Inflammatory macrophage treated with lipopolysaccharide for 1 hour (primary cell): ENCODE results near the gene VEPH1.

Experiments used
- DNase-seq, 2 donors: peaks; one replicate each; pipeline ENCODE4 v3.0.0-alpha.2; 2020 to 2022

The VEPH1 gene

DNA sequence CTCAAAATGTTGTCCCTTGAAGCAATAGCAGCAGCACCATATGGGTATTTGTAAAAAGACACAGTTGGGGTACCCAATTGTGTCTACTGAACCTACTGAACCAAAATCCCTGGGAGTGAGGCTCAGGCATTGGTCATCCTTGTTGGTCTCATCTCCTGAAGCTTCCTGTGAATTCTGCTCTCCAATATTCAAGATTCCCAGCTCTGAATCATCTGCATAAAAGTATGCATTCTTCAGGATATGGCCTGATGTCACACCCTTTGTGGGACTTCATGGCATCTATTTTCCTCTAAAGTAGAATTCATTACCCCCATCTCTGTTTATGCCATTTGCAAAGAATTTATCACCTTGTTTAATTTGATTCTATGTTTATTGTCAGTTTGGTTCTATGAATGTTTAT lies 79.9 kb downstream of the VEPH1 start:
- no peak for DNase-seq

- DNase-seq, result no peak
Observed at GRCh38 chr3:157420606-157421130, 82.5 kb downstream of the VEPH1 start.

- no peak for DNase-seq
Observed at GRCh38 chr3:157418104-157418503, 85.1 kb downstream of the VEPH1 start.

GRCh38 chr3:157417247-157417646 lies 86.0 kb downstream of the VEPH1 start:
- DNase-seq, result no peak

GRCh38 chr3:157416347-157417087 lies 86.7 kb downstream of the VEPH1 start:
- no peak for DNase-seq

DNA sequence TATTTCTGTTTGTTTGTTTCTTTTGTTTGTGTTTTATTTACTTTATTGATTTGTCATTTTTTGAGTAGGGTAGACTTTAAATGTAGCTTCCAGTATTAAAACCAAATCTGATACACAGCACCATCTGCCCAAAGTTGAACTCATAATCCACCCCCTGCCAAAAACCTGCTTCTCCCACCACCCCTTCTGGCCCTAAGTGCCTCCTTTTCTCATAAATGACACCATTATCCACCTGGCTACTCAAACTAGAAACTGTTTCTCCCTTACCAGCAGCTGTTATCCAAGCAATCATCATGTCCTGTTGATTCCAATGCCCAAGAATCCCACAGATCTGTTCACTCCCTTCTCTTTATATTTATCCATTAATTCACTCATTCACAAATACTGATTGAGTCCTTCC lies 88.4 kb downstream of the VEPH1 start:
- DNase-seq, result no peak

DNA sequence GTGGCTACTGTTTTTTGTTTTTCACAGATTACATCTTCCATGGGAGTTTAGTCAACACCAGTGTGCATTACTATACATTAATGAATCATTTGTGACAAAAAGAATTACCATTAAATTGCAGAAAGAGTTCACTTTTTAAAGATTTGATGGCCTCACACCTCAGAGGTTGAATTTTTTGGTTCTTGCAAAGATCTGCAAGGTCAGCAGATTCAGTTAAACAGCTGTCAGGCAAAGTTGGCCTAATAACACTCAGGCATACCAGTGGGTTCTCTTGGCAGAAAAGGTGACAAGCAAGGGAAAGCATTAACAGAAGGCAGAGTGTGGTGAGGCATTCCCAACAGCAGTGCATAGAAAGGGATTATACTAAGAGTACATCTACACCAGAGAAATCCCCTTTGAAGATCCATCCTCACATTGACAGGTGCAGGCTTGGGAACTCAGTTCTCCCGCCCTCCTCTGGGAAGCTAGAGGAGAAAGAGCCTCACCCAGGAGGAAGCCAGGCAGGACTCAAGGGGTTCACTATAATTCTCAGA lies 90.8 kb downstream of the VEPH1 start:
- no peak for DNase-seq

- no peak for DNase-seq
Observed at GRCh38 chr3:157410945-157411344, 92.3 kb downstream of the VEPH1 start.

DNA sequence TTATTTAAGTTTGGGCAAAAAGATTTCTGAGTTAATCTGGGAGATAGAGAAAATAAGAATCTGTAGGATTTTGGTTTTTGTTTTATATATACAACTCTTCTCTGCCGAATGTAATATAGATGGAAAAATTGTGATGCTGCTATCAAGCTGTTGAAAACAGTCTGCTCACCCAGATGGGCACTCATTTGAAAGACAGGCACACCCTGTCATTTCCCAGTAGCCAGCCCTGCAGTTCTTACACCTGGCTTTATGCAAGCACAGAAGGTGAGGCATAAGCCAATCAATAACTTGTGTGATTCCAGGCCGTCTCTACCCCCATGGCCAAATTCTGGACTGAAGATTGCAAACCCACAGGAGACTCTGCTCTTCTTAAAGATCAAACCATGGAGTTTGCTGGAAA lies 93.7 kb downstream of the VEPH1 start:
- no peak for DNase-seq

GRCh38 chr3:157408499-157409149 lies 94.6 kb downstream of the VEPH1 start:
- DNase-seq, result no peak

DNA sequence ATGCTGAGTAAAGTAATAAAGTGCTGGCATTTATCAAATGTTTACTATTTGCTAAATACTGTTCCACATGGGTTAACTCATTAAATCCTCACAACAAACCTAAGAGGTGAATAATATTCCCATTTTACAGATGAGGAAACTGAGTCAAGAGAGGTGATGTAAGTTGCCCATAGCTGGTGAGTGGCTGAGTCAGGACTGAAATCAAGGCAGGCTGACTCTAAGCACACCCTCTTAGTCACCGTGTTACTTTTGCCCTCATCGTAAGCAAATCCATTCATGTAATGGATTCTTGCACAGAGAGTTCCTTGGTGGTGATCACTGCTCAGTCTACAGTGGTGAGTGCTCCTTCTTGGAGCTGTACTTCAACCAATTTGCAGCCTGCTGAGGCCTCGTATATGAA lies 95.4 kb downstream of the VEPH1 start:
- DNase-seq, result no peak

GRCh38 chr3:157406394-157406793 lies 96.8 kb downstream of the VEPH1 start:
- DNase-seq, result no peak

- DNase-seq, result no peak
Observed at GRCh38 chr3:157405457-157405856, 97.8 kb downstream of the VEPH1 start.

DNA sequence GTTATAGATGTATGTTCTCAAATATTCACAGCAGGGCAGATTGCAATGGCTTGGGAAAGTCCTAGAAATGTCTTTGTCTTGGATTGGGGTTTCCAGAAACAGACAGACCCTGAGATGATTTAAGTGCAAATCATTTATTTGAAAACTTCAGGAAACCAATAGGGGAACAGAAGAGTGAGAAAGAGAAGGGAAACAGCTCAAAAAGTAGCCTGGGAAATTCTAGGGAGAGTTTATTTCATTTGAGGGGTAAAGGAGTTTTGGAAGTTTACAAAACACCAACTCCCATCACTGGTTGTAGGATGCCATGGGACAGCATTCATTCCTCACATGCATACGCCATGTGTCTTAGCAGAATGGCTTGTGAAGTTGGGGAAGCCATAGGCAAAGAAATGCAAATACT lies 98.8 kb downstream of the VEPH1 start:
- peak; percentile 35 to 48 for DNase-seq

DNA sequence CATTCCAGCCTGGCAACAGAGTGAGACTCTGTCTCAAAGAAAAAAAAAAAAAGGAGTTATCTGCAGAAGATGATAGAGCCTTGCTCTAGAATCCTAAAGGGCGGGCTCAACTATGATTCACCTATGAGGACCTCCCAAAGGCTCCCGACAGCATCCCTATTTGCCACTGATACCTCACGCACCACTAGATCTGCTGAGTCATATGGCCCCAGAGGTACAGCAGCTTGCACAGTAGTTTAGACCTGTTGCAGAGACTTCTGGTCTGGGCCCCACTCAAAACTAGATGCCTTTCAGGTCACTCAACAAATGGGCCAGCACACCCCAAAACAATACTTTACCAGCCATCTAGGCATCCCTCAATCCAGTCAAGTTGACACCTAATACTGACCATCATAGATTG lies 104.6 kb downstream of the VEPH1 start:
- no peak for DNase-seq

DNA sequence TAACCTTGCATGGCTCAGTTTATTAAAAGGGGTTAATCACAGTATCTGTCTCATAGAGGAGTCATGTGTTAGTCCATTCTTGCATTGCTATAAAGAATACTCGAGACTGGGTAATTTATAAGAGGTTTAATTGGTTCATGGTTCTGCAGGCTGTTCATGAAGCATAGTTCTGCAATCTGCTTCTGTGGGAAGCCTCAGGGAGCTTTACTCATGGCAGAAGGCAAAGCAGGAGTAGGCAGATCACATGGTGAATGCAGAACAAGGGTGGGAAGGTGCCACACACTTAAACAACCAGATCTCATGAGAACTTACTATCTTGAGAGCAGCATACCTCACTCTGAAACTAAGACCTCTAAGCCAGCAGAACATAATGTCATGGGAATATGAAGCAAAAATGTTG lies 108.8 kb downstream of the VEPH1 start:
- DNase-seq, result peak; percentile 5 to 76

DNA sequence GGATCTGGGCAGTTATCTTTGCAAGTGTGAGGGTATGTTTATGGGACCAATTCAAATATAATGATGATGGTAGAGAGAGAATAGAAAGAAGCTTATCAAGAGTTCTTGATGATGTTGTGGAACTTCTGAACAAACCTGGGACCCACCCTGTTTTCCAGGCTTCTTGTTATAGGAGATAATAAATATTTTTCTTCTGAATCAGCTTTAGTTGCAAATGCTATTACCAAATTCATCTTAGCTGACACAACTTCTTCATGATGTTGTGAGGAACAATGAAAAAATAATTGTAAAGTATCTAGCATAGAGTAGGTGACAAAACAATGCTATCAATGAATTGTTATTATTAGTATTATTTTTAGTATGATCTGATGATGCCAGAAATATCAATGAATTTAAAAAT lies 110.1 kb downstream of the VEPH1 start:
- DNase-seq, result no peak

- no peak for DNase-seq
Observed at GRCh38 chr3:157392104-157392503, 111.1 kb downstream of the VEPH1 start.

GRCh38 chr3:157390713-157391515 lies 112.3 kb downstream of the VEPH1 start:
- no peak for DNase-seq

DNA sequence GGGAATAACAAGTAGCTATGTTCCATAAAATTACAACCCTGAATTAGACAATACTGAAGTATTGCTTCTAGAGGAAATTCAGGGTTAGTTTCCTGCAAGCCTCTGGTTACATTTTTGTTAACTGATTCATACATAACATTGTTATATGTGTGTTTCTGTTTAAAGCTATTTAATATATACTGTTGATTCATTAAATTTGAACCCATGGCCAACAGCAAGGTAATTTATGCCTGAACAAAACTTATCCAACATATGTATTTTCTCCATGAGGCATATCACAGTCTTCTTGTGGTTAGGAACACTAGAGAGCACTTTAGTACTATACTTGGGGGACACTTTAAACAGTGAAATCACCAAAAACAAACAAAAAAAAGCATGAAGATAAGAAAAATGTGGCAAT lies 114.2 kb downstream of the VEPH1 start:
- DNase-seq, result no peak

DNA sequence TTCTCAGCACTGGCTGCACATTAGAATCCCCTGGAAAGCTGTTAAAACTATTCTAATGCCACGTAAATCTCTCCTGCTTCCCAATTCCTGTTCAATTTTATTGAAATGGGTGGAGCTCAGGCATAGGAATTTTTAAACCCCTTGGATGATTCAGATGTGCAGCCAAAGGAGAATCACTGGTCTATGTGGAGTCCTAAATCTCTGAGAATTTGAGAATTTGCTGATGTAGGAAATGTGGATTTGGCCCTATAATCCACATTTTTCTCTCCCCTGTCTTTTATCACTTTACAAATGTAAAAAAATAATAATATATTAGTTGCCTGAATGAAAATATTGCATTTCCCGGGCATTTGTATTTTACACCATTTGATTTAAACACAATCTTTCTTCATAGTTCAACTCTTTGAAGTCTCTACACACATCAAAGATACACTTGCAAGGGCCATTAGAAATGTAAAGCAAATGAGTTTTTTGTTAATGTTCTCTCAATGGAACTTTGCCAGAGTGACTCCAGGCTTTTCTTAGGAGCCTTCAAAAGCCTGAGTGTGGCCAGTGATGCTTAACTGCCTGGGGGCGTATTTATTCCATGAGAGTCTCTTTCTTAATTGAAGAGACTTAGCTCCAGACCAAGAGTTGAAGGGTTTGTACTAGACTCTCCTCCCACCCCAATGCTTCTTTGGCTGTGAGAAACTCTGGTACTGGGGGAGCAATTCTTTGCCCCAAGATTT lies 115.3 kb downstream of the VEPH1 start:
- no peak for DNase-seq

DNA sequence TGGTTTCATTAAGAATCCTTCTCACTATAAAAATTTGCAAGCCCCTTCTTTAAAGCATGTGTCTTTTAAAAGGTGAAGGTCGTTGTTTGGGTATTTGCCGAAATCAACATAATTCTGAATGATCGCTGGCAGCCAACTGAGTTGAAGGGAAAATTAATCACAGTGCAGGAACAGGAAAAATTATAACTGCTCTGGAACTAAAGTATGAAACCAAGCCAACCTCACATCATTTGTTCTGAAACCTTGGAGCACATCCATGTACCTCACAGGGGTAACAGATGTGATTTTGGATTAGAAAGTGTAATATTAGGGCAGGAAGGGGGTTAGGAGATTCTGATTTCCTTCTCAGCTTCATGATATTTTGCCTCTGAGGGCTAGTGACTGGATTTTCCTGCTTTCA lies 118.7 kb downstream of the VEPH1 start:
- no peak for DNase-seq

GRCh38 chr3:157384031-157384430 lies 119.2 kb downstream of the VEPH1 start:
- no peak for DNase-seq
